ENCODE data around the gene HCRT.

Gene HCRT

GRCh38 chr17:42135151-42135550, 50.1 kb downstream of the HCRT start:
- H3K27me3 ChIP-seq (ENCODE audit: insufficient read depth, poor library complexity, severe bottlenecking), result no peaks in the 10 kb centered on the region
- no peak for ATAC-seq (ENCODE audit: low read depth)
- H3K36me3 ChIP-seq (ENCODE audit: low read depth), result peaks cover 35% of the 10 kb centered on the region
- H3K4me1 ChIP-seq (ENCODE audit: insufficient read depth, poor library complexity, severe bottlenecking), result peaks cover 35% of the 10 kb centered on the region
- no peak overlapping the region for H3K4me3 ChIP-seq (ENCODE audit: severe bottlenecking)
- H3K9me3 ChIP-seq (ENCODE audit: severe bottlenecking), result no peaks in the 10 kb centered on the region
- TF ChIP-seq CTCF (IDR thresholded peaks at IDR 0.05; ENCODE audit: poor library complexity, severe bottlenecking), result no peak
- DNase-seq (ENCODE audit: low spot score), result no peak
- peak overlapping the region; percentile 75 for H3K27ac ChIP-seq (ENCODE audit: poor library complexity, severe bottlenecking)
